SH-SY5Y (cell line): ENCODE data around the gene DNM3.

Experiments
- GATA2 ChIP-seq: IDR thresholded peaks from 2 replicates; pipeline ENCODE4 v1.6.1; 2011; ENCODE audit warnings: mild to moderate bottlenecking, low read depth, low read length
- GATA3 ChIP-seq: IDR thresholded peaks from 2 replicates; pipeline ENCODE4 v1.6.1; 2011; ENCODE audit warnings: low read depth, mild to moderate bottlenecking, low read length, moderate library complexity

DNA sequence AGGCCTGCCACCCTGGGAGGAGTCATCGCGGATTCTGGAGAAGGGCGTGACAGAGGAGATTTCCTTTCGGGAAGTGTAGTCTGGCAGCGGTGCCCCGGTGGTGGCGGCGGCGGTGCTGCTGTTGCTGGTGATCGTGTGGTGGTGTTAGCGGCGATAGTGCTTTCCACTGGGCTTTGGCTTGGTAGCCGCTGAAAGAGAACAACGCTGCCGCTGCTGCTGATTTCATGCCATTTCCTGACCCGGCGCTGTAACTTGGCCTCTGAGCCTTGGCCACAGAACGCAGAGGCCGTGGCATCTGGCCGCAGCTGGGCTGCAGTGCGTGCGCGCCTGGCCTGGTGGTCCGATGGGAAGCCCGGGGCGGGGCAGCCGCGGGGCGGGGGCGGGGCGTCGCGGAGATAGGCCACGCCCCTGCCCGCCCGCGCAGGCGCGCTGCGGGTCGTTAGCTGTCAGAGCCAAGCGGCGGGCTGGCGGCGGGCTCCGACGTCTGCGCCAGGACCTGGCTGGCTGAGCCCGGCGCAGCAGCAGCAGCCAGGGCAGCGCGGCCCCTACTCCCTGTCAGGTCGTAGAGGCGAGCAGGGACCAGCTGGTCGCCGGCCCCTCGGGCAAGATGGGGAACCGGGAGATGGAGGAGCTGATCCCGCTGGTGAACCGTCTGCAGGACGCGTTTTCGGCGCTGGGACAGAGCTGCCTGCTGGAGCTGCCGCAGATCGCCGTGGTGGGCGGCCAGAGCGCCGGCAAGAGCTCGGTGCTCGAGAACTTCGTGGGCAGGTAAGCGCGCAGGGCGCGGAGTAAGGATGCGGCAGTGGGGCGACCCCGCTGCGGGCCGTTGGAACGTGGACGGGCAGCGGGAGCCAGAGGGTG, at the start of gene DNM3:
- TF ChIP-seq GATA2 (peak; percentile 48; the same call in 1 of the 2 replicates), GATA3 (no peak)
